ENCODE measurements around the gene PLPP2.
"Not testable (repeated sequence)": the region's sequence is repeated elsewhere in the genome, so short reads cannot be mapped to it uniquely, and the experiment has no call there.

PLPP2 gene

DNA sequence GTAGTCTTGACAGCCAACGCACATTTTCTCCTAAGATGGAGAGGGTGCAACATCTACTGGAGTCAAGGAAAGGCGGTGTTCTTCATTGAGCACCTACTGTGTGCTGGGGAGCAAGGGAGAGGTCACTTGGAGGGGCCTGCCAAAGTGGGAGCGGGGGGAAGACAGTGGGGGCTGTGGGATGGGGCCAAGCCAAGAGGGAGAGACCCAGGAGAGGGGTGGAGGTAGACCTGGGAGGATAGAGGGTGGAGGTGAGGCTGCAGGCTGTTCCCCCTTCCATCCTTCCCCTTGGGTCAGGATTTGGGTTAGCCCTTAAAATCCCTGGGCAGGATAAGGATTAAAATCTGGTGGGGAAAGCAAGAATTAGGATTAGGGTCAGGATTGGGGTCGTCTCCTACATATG, 1.7 kb upstream of the PLPP2 start:
- DNase-seq (ENCODE audit: low spot score): no peak

DNA sequence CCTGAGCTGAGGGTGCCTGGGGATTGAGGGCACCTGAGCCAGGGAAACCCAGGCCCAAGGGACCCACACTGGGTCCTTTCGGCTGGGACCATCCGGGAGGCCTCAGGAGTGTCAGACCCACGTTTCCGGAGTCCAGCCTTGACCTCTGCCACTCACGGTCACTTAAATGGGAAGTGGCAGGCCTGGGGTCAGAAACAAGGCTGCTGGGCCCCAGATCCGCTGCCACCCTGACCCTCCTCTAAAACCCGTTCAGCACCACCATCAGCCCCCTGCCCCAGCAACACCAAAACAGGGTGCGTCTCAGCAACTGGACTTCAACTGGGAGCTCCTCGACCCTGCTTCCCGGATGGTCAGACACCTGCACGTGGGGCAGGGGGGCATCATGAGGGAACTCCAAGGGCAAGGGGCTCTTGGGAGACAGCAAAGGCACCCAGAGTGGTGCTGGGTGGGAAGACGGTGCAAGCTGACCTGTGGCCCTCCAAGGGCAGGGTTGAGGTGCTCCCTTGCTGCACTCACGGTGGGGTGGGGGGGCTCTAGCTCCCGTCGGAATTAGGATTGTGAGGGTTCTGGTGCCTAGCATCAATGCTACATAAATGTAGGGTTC, 1.2 kb upstream of the PLPP2 start:
- no peak for DNase-seq (ENCODE audit: low spot score)

DNA sequence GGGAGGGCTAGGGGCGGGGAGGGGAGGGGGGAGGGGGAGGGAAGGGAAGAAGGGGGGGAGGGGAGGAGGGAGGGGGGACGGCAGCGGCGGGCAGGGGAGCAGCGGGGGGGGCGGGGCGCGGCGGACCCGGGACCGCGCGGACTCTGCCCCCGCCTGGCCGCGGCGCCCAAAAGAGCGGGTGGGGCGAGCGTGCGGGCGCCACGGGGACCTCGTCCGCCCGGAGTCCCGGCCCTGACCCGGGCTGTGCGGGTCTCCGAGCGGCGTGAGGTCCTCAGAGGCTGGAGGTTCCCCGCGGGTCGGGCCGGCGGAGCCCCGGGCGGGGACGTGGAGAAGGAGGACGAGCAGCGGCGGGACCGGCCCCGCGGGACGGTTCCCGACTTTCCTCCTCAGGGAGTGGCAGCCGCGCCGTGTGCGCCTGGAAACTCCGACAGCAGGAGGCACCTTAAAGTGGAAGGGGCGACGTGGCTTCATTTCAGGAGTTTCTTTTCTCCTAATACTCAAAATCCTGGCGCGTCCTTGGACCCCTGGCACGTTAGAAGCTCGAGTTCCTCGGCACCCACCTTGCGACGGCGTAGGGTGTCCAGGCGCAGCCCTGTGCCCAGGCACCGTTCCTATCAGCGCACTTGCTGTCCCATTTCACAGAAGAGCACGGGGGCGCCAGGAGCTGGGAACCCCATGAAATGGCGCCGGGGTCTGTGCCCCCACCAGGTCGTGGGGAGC, 518 bp upstream of the PLPP2 start:
- DNase-seq (ENCODE audit: low spot score): no peak

DNA sequence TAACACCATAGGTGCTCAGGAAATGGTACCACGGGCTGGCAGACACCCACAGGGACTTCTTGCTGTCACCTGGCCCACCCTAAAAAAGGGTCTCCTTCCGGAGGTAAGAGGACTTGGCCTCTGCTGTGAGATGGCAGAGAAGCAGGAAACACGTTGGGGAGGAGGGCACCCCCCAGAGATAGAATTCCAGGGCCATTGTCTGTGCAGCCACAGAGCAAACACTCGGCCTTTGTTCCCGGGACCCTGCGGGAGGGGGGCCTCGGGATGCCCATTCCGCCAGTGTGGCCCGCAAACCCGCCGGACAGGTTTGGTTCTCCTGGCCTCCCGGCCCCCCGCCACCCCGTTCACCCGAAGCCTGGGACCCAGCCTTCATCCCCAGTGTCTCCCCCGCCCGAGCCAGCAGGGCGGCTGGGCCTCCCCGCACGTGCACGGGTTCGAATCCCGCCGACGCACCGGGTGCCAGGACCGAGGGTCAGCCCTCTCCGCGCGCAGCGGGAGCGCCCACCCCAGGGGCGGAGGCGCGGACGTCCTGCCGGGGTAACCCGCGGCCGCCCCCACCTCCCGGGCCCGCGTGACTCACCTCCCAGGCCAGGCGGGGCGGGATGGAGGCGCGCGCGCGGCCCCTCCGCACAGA, 714 bp downstream of the PLPP2 start:
- DNase-seq (ENCODE audit: low spot score): no peak

DNA sequence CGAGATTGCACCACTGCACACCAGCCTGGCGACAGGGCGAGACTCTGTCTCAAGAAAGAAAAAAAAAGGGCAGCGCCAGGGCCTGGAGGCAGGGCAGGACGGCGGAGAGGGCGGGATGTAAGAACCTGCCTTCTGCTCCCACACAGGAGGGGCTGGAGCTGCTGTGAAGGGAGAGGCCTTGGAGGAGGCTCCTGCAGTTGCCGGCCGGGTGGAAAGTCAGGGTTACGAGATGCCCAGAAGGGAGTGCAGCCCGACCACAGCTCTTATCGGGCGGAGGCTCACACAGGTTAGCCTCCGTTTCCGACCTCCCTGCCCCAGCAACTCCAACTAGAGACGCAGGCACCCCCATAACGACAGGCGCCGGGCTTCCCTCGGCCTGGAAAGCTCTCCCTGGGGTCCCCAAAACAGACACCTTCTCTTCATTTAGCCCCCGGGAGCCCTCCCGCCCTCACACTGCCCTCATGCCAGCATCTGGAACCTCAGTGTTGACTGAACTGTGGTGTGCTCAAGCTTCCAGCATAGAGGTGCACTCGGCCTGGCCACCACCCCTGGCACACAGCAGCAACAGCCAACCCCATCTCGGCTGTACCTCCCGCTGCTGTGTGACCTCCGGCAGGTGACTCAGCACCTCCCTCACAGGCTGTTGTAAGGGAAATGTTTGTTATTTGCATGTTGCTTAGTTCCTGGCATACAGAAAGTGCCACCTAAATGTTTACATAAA, 1.4 kb downstream of the PLPP2 start:
- DNase-seq (ENCODE audit: low spot score): no peak

DNA sequence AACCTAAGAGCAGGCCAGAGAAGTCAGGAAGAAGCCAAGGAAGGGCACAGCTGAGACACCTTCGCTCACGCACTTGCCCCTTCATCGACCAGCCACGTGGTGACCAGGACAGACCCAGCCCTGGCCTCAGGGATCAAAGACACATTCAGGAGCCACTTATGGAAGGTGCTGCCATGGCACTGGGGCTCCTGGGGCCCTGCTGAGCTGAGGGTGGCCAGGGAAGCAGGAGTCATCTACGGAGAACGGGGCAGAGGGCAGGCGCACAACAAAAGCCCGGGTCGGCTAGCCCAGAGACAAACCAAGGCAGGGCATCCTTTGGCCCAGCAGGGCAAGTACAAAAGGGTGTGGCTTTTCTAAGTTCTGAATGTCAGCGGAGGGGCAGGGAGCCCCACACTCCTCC, 2.3 kb downstream of the PLPP2 start:
- no peak for DNase-seq (ENCODE audit: low spot score)

DNA sequence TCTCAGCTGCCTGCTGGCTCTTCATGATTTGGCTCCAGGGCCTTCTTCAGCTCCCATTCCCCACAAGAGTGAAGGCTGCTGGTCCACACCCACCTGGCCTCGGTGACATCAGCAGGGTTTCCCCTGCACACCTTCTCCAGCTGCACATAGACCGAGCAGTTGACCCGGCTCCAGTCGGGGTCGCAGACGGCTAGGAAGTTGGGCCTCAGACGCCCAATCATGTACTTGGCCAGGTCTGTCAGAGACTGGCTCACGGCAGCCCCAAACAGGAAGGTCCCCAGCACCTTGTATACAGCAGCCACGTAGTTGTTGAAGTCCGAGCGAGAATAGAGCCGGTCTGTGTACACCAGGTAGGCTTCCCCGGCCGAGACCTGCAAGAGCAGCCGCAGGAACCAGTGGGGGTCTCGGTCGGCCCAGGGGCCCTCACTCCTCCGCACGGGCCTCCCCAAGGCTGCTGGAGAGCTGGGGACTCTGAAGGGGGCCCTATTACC, 3.8 kb downstream of the PLPP2 start:
- no peak for DNase-seq (ENCODE audit: low spot score)

DNA sequence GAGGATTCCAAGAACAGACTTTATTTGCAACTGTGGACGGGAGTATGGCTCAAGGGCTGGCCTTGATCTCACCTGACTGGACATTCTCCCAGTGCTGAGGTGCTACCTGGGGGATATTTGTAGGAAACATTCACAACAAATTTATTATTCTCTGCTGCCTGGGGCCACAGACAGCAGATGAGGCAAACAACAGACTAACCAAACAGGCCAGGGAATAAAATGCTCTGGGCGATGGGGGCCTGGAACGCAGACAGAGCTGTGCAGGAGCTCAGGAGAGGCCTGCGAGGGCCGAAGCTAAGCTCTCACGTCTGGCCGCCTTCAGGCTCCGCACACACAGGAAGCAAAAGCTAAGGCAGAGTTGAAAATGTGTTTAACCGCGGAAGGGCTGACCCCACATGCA, 7.8 kb downstream of the PLPP2 start:
- DNase-seq (ENCODE audit: low spot score): no peak

DNA sequence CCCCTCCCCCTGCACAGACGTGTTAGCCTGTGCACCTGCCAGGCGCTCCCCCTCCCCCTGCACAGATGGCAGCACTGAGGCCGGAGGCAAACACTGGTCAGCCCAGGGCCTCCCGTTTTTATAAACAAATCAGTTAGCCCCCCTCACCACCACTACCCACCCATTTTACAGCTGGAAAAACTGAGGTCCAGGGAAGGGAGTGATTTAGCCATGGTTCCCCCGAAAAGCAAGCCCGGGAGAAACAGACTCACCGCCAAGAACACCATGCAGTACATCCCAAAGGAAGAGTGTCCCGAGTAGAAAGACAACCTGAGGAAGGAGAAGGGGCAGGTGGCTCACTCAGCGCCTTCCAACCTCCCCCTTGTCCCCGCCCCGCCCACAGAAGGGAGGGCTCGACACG, 8.7 kb downstream of the PLPP2 start:
- no peak for DNase-seq (ENCODE audit: low spot score)

DNA sequence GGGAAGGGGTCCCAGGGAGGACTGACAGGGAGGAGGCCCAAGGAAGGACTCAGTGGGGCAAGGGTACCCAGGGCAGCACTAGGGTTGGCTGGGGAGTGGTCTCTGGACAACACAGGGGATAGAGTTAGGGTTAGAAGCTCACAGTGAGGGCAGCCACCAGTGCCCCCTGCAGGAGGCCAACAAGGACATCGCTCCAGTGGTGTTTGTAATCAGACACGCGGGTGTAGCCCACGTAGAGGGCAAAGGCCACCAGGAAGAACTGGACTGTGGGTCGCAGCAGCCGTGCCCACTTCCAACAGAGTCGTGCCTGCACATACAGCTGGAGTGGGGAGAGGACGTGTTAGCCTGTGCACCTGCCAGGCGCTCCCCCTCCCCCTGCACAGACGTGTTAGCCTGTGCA, 9.2 kb downstream of the PLPP2 start:
- DNase-seq (ENCODE audit: low spot score): no peak

DNA sequence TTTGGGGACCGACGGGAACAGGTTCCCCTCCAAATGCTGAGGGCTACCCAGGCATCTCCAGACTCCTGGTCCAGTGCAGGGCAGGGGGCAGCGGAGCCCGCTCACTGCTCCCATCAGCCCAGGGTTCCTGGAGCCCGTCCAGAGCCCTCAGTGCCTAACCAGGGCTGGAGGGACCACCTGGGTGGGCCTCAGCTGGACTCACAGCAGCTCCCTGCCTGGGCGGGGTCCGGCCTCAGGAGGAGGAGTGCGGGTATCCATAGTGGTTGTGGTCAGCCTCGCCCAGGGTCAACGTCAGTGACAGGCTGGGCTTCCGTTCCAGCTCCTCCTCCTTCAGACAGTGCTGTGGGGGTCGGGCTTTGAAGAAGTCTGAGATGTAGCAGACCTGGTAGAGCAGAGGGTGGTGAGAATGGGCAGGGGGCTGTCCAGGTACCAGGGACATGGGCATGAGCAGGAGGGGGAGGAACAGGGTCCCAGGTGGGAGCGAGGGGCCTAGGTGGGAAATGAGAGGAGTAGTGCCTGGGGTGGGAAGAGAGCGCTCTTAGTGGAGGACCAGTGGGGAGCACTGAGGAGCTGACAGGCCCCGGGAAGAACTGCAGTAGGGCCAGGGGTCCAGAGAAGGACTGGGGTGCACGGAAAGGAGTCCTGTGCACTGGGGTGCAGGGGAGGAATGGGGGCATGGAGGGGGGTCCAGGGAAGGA, 9.9 kb downstream of the PLPP2 start:
- no peak for DNase-seq (ENCODE audit: low spot score)

DNA sequence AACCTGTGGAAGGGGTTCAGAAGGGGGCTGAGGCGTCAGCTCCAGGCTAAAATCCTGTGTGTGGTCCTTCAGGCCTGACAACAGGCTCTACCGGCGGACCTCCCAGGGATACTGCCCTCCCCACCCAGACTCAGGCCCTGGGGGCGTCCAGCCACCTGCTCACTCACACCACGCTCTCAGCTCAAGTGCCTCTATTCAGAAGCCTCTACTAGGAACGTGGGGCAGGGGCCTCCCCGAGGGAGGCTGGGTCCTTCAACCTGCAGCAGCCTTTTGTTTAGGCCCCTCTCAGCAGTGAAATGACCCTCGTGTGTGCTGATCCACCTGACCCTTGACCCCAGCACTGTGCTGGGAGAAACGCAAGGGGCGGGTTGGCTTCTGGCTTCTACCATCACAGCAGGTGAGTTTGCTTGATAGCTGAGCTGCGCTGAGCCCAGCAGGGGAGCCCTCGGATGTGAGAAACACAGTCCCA, 10.6 kb downstream of the PLPP2 start:
- DNase-seq (ENCODE audit: low spot score): no peak

DNA sequence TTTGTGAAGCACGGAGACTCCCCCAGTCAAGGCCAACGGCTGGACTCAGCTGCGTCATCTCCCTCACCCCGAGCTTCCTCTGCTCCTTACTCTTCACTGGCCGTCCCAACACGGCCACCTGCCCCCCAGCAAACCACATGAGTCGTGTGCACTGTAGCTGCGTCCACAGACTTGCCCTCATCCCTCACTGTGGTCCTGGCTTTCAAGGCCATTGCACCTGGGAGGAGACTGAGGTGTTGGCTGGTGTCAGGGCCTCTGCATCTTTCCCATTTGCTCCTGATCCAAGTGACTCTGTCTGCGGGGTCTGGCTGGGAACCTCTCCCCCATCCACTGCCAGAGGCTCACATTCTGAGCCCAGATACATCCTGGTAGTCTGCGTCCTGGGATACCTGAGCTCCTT, 11.5 kb downstream of the PLPP2 start:
- no peak for DNase-seq (ENCODE audit: low spot score)

DNA sequence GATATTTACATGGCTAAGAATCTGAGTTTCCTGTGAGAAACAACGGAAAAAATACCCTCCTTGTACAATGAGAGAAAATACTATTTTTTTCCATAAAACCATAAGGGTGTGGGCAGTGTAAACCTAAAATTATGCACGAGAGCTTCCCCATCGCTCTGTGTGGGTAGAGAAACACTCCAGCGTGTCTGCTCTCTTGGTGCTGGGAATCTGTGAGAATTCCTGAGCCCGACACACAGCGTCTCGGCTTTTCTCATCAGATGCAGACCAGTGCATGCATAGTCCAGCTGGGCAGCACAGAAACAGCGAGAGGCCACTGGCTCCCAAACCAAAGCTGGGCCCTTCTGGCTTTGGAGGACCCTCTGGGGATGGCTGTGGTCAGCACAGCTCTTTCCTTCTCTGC, 12.0 kb downstream of the PLPP2 start:
- DNase-seq (ENCODE audit: low spot score): no peak

DNA sequence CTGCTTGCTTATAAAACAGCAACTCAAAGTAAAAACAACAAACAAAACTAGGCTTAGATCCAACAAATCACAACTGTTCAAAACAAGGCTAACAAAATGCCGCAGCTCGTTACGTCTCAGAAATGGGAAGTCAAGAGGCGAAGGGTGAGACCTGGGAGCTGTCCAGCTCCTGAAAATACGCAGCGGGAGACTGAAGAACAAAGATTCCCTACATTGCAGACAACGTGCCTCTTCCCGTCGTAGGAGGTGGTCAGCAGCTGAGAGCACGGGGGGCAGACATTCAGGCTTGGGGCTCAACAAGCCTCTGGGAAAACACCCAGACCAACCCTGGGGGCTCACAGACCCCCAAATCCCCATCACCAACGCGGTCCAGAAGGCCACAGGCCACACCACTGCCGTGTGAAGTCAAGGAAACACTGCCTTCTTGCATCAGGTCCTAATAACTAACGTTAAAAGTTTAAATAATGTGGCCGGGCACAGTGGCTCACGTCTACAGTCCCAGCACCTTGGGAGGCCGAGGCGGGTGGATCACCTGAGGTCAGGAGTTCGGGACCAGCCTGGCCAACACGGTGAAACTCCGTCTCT, 13.5 kb downstream of the PLPP2 start:
- DNase-seq (ENCODE audit: low spot score): no peak

DNA sequence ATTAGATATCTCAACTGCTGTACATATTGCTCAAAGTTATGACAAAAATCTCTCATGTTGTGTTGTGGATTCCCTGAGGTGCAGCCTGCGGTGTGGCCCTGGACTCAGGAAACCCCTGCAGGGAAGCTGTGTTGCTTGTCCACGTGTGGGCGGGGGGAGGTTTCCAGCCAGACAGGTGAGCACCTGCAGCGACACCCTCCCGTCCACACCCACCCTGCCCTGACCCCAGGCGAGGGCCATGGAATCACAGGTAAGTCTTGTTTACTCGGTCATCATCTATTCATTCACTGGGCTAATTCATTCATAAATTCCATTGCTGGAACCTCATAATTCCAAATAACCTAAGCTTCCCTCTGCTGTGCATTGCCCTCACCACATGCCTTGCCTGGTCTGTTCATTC, 14.1 kb downstream of the PLPP2 start:
- DNase-seq (ENCODE audit: low spot score): no peak

DNA sequence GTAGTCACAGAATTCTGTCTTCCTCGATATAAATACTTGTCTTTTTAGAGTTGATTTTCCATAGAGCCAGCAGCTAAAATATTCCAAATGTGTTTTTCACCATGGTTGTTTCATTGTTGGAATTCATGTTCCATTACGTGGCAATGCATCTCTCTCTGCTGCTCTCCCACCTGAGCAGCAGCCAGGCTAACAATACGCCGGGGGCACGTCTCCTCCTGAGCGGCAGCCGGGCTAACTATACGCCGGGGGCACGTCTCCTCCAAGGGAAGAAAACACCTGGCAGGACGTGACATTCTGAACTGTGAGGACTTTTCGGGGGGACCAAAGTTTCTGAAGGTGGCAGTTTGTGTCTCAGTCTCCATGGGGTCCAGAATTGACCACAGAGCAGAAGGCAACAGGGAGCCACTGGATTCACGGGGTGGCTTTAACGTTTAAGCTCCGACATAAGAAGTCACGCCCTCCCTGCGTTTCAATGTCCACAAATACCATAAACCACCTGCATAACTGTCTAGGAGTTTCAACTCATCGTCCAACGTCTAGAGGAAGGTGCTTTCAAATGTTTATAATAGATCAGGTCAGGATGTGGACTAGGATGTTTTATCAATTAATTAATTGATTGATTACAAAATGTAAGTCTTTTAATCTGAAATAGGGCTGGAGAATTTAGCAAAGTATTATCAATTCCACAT, 15.1 kb downstream of the PLPP2 start:
- no peak for DNase-seq (ENCODE audit: low spot score)

DNA sequence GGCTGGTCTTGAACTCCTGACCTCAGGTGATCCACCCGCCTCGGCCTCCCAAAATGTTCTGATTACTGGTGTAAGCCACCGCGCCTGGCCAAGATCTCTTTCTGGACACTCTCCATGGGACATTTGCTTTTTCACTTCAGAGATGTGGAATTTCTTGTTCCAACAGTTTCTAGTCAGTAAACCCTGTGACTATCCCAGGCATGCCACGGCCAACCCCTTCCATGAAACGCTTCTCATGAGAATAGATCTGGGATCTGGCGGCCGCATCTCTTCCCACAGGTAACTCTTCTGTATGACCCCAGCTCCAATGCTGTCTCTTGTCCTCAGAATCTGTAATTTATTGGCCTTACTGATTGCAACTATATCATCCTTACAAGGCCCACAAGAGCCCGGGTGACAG, 16.2 kb downstream of the PLPP2 start:
- DNase-seq (ENCODE audit: low spot score): no peak

DNA sequence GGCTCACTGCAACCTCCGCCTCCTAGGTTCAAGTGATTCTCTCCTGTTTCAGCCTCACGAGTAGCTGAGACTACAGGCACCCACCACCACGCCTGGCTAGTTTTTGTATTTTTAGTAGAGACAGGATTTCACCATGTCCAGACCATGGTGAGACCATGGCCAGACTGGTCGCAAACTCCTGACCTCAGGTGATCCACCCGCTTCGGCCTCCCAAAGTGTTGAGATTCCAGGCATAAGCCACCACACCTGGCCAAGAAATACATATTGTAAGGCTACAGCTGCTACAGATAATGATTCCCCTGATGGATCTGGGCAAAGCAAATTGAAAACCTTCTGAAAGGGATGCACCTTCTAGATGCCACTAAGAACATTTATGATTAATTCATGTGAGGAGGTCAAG, 17.8 kb downstream of the PLPP2 start:
- no peak for DNase-seq (ENCODE audit: low spot score)

DNA sequence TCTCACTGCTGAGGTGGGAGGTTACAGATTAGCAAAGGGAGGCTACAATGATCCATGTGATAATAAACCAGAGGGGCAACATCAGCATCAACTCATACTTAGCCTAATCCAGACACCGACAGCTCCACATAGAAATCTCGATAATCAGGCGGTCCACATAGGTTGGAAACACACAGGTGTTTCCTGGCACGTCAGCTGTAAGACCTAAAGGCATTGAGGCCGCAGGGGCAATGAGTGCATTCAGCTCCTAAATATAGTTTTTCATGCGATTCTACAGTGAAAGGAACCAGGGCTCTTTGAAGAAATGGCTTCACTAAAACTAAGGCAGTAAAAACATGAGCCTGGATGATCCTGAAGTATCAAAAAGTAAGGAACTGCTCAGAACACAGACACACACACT, 19.3 kb downstream of the PLPP2 start:
- no peak for DNase-seq (ENCODE audit: low spot score)

DNA sequence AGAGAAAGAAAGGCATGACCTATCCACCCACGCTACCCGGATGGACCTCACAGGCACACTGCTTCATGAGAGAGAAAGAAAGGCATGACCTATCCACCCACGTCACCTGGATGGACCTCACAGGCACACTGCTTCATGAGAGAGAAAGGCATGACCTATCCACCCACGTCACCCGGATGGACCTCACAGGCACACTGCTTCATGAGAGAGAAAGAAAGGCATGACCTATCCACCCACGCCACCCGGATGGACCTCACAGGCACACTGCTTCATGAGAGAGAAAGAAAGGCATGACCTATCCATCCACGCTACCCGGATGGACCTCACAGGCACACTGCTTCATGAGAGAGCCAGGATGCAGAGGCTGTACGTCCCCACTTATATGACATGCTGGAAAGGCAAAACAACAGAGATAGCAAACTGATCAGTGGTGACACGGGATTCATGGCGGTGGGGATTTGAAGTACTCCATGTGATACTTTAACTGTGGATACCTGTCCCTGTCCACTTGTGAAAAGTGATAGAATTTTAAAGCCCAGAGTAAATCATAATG, 20.4 kb downstream of the PLPP2 start:
- not testable (repeated sequence) for DNase-seq (ENCODE audit: low spot score)
